GM19438 (cell line): ENCODE results near the gene TCIRG1.

Experiments used
- ATAC-seq: cut with Tn5 transposase; IDR thresholded peaks from one replicate; pipeline ENCODE4 v1.9.1; 2021; ENCODE audit warnings: low read depth; ENCODE audit not compliant: unreplicated experiment

The TCIRG1 gene

GRCh38 chr11:68036141-68036716 is 2.6 kb upstream of the TCIRG1 start:
- ATAC-seq: no peak

GRCh38 chr11:68036717-68037239 is 2.0 kb upstream of the TCIRG1 start:
- no peak for ATAC-seq

- ATAC-seq: no peak
Observed at GRCh38 chr11:68037411-68038225, 1.2 kb upstream of the TCIRG1 start.

- ATAC-seq: no peak
Observed at GRCh38 chr11:68038226-68038717, 553 bp upstream of the TCIRG1 start.

- ATAC-seq: no peak
Observed at GRCh38 chr11:68039526-68040086, 781 bp downstream of the TCIRG1 start.

- peak; percentile 62 for ATAC-seq
Observed at GRCh38 chr11:68040101-68040956, 1.5 kb downstream of the TCIRG1 start.

GRCh38 chr11:68040957-68041591 is 2.2 kb downstream of the TCIRG1 start:
- no peak for ATAC-seq

GRCh38 chr11:68041617-68042218 is 2.9 kb downstream of the TCIRG1 start:
- ATAC-seq: no peak

GRCh38 chr11:68042219-68043028 is 3.6 kb downstream of the TCIRG1 start:
- ATAC-seq: no peak

GRCh38 chr11:68043029-68043348 is 4.2 kb downstream of the TCIRG1 start:
- no peak for ATAC-seq

- no peak for ATAC-seq
Observed at GRCh38 chr11:68043349-68044144, 4.7 kb downstream of the TCIRG1 start.

- no peak for ATAC-seq
Observed at GRCh38 chr11:68044145-68044813, 5.5 kb downstream of the TCIRG1 start.

- ATAC-seq: no peak
Observed at GRCh38 chr11:68044898-68045351, 6.1 kb downstream of the TCIRG1 start.

GRCh38 chr11:68047437-68048290 is 8.8 kb downstream of the TCIRG1 start:
- ATAC-seq: no peak

- ATAC-seq: no peak
Observed at GRCh38 chr11:68048681-68049508, 10.1 kb downstream of the TCIRG1 start.
